ENCODE data around the gene SCTR.
A peak's percentile ranks its signal among the peaks of the same experiment; 100 is the strongest.

Gene SCTR

DNA sequence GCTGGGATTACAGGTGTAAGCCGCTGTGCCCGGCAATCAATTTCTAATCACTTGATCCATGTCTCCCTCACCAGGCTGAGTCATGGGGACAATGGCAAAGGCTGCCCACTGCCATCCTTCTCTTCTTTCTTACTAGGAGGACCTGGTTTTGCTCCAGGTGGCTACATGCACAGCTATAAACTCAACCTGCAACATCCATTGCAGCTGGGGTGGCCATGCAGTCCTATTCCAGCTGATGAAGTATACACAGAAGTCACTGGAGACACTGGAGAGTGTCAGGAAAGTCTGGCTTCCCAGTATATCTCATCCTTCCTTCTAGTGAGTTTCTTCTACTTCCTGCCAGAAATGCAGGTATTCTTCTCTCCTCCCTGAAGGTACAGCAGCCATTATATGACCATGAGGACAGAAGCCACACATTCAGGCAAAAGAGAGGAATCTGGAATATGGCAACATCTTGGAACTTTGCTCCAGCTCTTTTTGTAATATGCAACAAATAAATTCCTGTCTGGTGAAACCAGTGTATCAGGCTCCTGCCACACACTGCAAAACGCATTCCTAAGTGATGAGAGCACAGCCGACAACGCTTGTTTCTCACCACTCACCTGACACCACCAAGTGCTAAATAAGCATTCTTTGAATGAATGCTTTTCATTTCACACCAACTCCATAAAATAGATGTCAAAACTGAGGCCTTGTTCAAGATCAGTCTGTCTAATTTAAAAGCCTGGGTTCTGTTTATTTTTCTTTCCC, 32.3 kb downstream of the SCTR start:
- TF ChIP-seq, protein P1, sequence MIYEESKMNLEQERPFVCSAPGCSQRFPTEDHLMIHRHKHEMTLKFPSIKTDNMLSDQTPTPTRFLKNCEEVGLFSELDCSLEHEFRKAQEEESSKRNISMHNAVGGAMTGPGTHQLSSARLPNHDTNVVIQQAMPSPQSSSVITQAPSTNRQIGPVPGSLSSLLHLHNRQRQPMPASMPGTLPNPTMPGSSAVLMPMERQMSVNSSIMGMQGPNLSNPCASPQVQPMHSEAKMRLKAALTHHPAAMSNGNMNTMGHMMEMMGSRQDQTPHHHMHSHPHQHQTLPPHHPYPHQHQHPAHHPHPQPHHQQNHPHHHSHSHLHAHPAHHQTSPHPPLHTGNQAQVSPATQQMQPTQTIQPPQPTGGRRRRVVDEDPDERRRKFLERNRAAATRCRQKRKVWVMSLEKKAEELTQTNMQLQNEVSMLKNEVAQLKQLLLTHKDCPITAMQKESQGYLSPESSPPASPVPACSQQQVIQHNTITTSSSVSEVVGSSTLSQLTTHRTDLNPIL (CRISPR knock-in tag; IDR thresholded peaks at IDR 0.05; ENCODE audit: low read depth): peak; percentile 82
- peak; percentile 45; the same call in 1 of the 2 replicates for TF ChIP-seq ISL1 (CRISPR knock-in tag; IDR thresholded peaks at IDR 0.05)
- TF ChIP-seq ZNF8 (CRISPR knock-in tag; IDR thresholded peaks at IDR 0.05): no peak
- TF ChIP-seq ZC3H10 (CRISPR knock-in tag; IDR thresholded peaks at IDR 0.05): no peak
- peak; percentile 85 for ATAC-seq

DNA sequence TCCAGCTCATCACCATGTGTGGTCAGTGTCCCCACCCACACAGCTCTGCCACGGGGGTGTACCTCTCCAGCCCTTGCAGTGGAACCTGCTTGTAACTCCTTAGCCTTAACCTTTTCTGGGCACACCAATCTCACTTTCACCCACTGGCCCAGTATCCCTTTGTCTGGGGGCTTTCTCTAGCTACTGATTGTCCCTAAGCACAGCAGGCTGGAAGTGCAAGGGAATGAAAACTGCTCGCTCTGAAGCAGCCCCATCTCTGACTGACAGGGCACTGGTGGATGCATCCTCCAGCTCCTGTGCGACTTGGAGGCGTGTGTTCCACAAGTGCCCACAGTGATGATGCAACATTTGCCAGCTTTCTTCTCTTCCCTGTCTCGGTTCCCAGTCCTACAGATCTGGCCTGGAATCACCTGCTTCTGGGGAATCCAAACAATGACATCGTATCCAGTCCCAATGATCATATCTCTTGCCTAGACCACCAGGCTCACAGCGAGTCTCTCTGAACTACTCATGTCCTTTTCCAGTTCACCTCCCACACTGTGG, 33.6 kb downstream of the SCTR start:
- no peak for ATAC-seq
- TF ChIP-seq SNAI2 (CRISPR knock-in tag; IDR thresholded peaks at IDR 0.05): no peak
- no peak for TF ChIP-seq ZNF565 (CRISPR knock-in tag; conservative IDR thresholded peaks at IDR 0.05; ENCODE audit: low read depth)
- no peak for TF ChIP-seq BACH2 (CRISPR knock-in tag; IDR thresholded peaks at IDR 0.05; ENCODE audit: borderline replicate concordance)
- TF ChIP-seq PPARA (CRISPR knock-in tag; IDR thresholded peaks at IDR 0.05; ENCODE audit: borderline replicate concordance): no peak
- TF ChIP-seq, protein P2, sequence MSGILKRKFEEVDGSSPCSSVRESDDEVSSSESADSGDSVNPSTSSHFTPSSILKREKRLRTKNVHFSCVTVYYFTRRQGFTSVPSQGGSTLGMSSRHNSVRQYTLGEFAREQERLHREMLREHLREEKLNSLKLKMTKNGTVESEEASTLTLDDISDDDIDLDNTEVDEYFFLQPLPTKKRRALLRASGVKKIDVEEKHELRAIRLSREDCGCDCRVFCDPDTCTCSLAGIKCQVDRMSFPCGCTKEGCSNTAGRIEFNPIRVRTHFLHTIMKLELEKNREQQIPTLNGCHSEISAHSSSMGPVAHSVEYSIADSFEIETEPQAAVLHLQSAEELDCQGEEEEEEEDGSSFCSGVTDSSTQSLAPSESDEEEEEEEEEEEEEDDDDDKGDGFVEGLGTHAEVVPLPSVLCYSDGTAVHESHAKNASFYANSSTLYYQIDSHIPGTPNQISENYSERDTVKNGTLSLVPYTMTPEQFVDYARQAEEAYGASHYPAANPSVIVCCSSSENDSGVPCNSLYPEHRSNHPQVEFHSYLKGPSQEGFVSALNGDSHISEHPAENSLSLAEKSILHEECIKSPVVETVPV (CRISPR knock-in tag; IDR thresholded peaks at IDR 0.05): no peak
- TF ChIP-seq ZFP30 (CRISPR knock-in tag; IDR thresholded peaks at IDR 0.05): no peak
- TF ChIP-seq ZNF8 (CRISPR knock-in tag; IDR thresholded peaks at IDR 0.05): no peak
- TF ChIP-seq ZC3H10 (CRISPR knock-in tag; IDR thresholded peaks at IDR 0.05): no peak
- no peak for TF ChIP-seq ARNTL (CRISPR knock-in tag; IDR thresholded peaks at IDR 0.05; ENCODE audit: borderline replicate concordance, low read depth)
- no peak for TF ChIP-seq ESRRG (CRISPR knock-in tag; IDR thresholded peaks at IDR 0.05)
- TF ChIP-seq, protein P3, sequence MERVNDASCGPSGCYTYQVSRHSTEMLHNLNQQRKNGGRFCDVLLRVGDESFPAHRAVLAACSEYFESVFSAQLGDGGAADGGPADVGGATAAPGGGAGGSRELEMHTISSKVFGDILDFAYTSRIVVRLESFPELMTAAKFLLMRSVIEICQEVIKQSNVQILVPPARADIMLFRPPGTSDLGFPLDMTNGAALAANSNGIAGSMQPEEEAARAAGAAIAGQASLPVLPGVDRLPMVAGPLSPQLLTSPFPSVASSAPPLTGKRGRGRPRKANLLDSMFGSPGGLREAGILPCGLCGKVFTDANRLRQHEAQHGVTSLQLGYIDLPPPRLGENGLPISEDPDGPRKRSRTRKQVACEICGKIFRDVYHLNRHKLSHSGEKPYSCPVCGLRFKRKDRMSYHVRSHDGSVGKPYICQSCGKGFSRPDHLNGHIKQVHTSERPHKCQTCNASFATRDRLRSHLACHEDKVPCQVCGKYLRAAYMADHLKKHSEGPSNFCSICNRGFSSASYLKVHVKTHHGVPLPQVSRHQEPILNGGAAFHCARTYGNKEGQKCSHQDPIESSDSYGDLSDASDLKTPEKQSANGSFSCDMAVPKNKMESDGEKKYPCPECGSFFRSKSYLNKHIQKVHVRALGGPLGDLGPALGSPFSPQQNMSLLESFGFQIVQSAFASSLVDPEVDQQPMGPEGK (CRISPR knock-in tag; IDR thresholded peaks at IDR 0.05; ENCODE audit: borderline replicate concordance): no peak
- TF ChIP-seq, protein P4, sequence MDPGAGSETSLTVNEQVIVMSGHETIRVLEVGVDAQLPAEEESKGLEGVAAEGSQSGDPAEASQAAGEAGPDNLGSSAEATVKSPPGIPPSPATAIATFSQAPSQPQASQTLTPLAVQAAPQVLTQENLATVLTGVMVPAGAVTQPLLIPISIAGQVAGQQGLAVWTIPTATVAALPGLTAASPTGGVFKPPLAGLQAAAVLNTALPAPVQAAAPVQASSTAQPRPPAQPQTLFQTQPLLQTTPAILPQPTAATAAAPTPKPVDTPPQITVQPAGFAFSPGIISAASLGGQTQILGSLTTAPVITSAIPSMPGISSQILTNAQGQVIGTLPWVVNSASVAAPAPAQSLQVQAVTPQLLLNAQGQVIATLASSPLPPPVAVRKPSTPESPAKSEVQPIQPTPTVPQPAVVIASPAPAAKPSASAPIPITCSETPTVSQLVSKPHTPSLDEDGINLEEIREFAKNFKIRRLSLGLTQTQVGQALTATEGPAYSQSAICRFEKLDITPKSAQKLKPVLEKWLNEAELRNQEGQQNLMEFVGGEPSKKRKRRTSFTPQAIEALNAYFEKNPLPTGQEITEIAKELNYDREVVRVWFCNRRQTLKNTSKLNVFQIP (CRISPR knock-in tag; IDR thresholded peaks at IDR 0.05; ENCODE audit: borderline replicate concordance, low read depth): no peak

DNA sequence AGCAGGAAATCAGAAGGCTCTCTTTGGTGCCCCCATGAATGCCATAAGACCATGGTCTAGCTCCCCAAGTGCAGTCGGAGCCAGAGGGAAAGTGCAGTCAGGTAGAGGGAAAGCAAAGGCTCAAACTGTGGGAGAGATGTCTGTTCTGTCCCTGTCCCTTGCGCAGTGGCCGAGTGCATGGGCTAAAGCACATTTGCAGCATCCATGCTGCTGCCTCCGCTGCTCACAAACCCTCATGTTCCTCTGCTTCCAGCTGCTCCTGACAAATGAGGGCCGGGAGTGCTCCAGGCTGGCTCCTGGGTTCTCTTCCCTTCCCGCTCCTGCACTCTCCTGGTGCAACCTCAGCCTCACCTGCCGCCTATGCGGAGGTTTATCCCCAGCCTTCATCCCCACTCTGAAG, 34.2 kb downstream of the SCTR start:
- no peak for ATAC-seq
- TF ChIP-seq ZC3H10 (CRISPR knock-in tag; IDR thresholded peaks at IDR 0.05) (no peak), ZFP30 (CRISPR knock-in tag; IDR thresholded peaks at IDR 0.05) (no peak), TCF4 (CRISPR knock-in tag; IDR thresholded peaks at IDR 0.05; ENCODE audit: borderline replicate concordance) (no peak), ZNF70 (CRISPR knock-in tag; IDR thresholded peaks at IDR 0.05) (no peak), RARB (CRISPR knock-in tag; IDR thresholded peaks at IDR 0.05) (no peak), CSDC2 (CRISPR knock-in tag; IDR thresholded peaks at IDR 0.05) (no peak), GLIS3 (CRISPR knock-in tag; IDR thresholded peaks at IDR 0.05) (no peak), ZNF565 (CRISPR knock-in tag; conservative IDR thresholded peaks at IDR 0.05; ENCODE audit: low read depth) (no peak), ARNTL (CRISPR knock-in tag; IDR thresholded peaks at IDR 0.05; ENCODE audit: borderline replicate concordance, low read depth) (no peak), ISL1 (CRISPR knock-in tag; IDR thresholded peaks at IDR 0.05) (no peak), ZFP3 (CRISPR knock-in tag; IDR thresholded peaks at IDR 0.05) (no peak), TOX (CRISPR knock-in tag; IDR thresholded peaks at IDR 0.05; ENCODE audit: borderline replicate concordance) (no peak), SNAI2 (CRISPR knock-in tag; IDR thresholded peaks at IDR 0.05) (no peak), PPARA (CRISPR knock-in tag; IDR thresholded peaks at IDR 0.05; ENCODE audit: borderline replicate concordance) (no peak)
- TF ChIP-seq, protein P3 (CRISPR knock-in tag; IDR thresholded peaks at IDR 0.05; ENCODE audit: borderline replicate concordance): no peak
- TF ChIP-seq, protein P4 (CRISPR knock-in tag; IDR thresholded peaks at IDR 0.05; ENCODE audit: borderline replicate concordance, low read depth): no peak
- TF ChIP-seq, protein P5, sequence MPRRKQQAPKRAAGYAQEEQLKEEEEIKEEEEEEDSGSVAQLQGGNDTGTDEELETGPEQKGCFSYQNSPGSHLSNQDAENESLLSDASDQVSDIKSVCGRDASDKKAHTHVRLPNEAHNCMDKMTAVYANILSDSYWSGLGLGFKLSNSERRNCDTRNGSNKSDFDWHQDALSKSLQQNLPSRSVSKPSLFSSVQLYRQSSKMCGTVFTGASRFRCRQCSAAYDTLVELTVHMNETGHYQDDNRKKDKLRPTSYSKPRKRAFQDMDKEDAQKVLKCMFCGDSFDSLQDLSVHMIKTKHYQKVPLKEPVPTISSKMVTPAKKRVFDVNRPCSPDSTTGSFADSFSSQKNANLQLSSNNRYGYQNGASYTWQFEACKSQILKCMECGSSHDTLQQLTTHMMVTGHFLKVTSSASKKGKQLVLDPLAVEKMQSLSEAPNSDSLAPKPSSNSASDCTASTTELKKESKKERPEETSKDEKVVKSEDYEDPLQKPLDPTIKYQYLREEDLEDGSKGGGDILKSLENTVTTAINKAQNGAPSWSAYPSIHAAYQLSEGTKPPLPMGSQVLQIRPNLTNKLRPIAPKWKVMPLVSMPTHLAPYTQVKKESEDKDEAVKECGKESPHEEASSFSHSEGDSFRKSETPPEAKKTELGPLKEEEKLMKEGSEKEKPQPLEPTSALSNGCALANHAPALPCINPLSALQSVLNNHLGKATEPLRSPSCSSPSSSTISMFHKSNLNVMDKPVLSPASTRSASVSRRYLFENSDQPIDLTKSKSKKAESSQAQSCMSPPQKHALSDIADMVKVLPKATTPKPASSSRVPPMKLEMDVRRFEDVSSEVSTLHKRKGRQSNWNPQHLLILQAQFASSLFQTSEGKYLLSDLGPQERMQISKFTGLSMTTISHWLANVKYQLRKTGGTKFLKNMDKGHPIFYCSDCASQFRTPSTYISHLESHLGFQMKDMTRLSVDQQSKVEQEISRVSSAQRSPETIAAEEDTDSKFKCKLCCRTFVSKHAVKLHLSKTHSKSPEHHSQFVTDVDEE (CRISPR knock-in tag; IDR thresholded peaks at IDR 0.05): no peak

Measured in SK-N-SH treated with all-trans-retinoic acid at 6 μM for 48 hours (cell line).